ENCODE measurements around the gene PLEKHA5.

DNA sequence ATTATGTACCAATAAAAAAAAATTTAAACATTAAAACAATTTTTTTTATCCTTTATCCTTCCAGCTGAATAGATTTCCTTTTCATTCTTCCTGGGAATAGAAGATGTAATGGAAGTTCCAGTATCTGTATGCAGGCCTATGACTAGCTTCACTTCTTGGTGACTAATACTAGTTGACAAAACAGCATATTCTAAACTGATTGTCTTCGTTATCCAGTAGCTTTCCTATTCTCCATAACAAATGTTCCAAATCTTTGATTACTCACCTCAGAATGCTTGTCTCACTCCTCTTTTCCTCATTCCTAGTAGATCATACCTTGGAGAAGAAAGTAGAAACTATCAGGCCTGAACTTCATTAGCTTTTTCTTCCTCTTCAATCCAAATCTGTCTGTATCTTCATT lies 70.7 kb downstream of the PLEKHA5 start:
- TF ChIP-seq, protein P1, sequence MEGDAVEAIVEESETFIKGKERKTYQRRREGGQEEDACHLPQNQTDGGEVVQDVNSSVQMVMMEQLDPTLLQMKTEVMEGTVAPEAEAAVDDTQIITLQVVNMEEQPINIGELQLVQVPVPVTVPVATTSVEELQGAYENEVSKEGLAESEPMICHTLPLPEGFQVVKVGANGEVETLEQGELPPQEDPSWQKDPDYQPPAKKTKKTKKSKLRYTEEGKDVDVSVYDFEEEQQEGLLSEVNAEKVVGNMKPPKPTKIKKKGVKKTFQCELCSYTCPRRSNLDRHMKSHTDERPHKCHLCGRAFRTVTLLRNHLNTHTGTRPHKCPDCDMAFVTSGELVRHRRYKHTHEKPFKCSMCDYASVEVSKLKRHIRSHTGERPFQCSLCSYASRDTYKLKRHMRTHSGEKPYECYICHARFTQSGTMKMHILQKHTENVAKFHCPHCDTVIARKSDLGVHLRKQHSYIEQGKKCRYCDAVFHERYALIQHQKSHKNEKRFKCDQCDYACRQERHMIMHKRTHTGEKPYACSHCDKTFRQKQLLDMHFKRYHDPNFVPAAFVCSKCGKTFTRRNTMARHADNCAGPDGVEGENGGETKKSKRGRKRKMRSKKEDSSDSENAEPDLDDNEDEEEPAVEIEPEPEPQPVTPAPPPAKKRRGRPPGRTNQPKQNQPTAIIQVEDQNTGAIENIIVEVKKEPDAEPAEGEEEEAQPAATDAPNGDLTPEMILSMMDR (IDR thresholded peaks at IDR 0.05): no peak
- no peak for TF ChIP-seq POLR2A (IDR thresholded peaks at IDR 0.05)

Data from lower leg skin (tissue), 3 donors.